Activated CD8-positive, alpha-beta memory T cell treated with anti-CD3 and anti-CD28 coated beads for 24 hours (primary cell): ENCODE results near the gene PCOLCE2.

Experiments used
- DNase-seq: peaks from one replicate; pipeline ENCODE4 v3.0.0-alpha.2; 2020

Gene PCOLCE2

DNA sequence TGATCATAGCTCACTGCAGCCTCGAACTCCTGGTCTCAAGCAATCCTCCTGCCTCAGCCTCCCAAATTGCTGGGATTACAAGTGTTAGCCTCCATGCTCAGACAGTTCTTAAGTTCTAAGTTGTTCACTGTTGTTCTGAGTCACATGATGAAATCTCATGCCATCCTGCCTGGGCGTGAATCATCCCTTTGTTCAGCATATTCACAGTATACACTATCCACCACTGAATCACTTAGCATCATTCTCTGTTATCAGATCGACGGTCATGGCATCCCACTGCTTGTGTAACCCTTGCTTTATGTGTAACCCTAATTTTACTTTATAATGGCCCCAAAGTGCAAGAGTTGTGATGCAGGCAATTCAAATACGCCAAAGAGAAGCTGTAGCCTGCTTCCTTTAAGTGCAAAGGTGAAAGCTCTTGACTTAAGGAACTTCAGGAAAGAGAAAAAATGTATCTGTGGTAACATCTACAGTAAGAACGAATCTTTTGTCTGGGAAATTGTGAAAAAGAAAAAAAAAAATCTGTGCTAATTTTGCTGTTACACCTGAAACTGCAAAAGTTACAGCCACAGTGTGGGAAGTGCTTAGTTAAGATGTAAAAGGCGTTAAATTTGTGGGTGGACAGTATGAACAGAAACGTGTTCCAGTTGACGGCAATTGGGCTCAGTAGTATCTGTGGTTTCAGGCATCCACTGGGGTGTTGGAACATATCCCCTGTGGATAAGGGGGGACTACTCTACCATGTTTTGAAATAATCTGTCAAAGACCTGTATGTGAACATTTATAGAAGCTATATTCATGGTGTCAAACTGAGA lies 80.6 kb downstream of the PCOLCE2 start:
- DNase-seq: no peak

DNA sequence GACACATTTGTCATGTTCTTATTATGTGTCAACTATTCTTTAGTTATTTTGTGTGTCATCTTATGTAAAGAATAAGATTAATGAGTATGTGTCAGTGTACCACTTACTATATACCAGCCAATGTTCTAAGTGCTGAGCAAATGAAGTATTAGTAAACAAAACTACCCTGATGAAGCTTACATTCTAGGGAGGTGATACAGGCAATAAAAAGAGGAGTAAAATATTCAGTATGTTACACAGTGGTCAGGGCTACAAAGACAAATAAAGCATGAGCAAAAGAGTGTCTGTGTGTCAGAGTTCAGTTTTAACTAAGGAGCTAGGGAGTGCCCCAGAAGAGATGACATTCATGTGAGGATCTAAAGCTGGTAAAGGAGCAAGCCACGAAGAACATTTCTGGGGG lies 86.0 kb downstream of the PCOLCE2 start:
- DNase-seq: no peak

GRCh38 chr3:142801746-142802145 lies 87.1 kb downstream of the PCOLCE2 start:
- DNase-seq: no peak

DNA sequence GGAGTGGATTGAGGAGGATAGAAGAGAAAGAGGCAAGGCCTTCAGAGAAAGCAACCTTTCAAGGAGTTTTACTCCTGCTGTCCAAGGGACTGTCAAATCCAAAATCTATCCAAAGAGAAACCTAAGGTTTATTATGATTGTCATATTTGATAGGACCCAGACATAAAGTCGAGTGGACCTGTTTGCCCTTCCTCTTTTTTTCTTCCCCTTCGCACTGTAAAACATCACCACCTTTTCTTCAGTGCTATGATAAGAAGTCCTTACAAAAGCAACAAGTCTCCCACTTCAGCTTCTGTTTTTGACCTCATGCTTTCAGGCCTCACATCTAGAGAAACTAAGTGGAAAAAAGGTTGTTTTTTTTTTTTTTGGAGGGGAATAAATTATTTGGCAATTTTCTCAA lies 92.1 kb downstream of the PCOLCE2 start:
- DNase-seq: no peak

GRCh38 chr3:142795332-142795731 lies 93.6 kb downstream of the PCOLCE2 start:
- no peak for DNase-seq

- DNase-seq: no peak
Measured at GRCh38 chr3:142794508-142794907, 94.4 kb downstream of the PCOLCE2 start.

DNA sequence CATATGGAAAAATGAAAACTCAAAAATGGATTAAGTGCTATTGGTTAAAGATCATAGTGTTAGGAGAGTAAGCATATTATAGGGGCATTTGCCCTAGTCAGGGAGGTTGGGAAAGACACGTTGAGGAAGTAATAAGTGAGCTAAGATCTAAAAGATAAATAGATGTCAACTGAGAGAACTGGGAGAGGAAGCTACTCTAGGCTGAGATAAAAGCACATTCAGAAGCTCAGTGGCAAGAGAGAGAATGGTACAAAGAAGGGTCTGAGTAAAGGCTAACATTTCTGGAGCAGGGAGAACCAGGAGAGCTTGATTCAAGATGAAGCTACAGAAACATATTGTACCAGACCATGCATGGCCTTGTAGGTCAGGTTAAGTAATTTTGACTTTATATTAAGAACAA lies 101.2 kb downstream of the PCOLCE2 start:
- DNase-seq: no peak

DNA sequence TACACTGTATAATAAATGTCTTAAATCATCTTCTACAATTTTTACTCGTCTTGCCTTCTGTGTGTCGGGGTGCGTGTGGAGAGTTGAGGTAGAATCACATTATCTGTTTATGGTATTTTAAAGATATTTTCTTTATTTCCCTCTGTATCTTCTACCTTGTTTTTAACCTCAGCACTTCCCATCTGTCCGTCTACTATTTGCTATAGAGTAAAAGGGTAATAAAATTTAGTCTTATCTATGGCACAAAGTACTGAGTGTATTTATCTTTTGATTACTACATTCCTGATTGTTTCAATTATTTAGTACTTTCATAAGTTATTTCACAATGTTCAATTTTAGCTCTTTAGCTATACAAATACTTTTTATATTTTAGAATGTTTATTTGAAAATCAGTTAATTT lies 102.9 kb downstream of the PCOLCE2 start:
- DNase-seq: no peak

- DNase-seq: no peak
Measured at GRCh38 chr3:142784228-142784627, 104.7 kb downstream of the PCOLCE2 start.

DNA sequence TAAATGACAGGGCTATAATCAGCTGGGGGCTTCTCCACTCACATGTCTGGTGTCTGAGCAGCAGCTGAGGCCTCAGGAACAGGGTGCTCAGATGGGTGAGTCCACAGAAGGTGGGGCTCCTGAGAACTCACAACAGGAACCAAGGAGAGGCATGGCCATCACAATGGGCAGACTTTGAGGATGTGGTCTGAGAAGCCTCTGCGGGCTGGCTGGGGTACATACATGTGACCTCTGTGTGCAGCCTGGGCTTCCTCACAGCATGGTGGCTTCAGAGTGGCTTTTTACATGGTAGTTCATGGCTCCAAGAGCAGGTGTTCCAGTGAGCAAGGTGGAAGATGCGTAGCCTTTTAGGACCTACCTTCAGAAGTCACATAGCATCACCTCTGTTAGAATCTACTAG lies 106.3 kb downstream of the PCOLCE2 start:
- no peak for DNase-seq

- no peak for DNase-seq
Measured at GRCh38 chr3:142779591-142779990, 109.3 kb downstream of the PCOLCE2 start.

DNA sequence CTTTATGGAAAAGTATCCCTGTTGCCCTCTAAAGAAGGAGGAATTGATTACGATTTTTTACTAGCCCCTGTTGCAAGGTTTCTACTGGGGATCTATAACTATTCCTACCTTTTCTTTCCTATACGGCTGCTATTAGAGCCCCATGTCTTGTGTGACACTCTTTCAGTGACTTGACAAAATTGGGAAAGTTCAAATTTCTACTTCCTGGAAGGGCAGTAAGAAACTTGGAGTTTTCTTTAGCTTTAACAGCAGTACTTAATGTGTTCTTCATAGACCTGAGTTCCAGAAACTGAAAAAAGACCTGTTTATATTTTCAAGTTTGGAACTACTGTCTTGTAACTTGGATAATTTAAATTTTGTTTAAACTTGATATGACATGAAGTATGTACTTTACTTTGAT lies 110.3 kb downstream of the PCOLCE2 start:
- DNase-seq: no peak

DNA sequence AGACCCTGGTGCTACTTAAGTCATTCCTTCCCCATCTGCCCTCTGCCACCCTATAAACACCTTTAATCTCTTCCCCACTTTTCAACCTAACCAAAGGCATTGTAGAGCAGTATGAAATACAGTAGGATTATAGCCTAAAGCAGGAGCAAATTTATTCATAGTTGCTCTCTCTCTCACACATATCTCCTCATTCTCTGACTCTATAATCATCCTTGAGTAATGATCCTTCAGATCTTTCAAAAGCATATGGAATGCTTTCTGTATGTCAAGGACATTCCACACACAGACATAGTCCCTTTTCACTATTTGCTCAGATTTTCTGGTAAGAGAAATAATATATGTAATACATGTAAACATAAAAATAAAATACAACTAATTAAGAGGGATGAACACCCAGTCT lies 111.0 kb downstream of the PCOLCE2 start:
- no peak for DNase-seq

DNA sequence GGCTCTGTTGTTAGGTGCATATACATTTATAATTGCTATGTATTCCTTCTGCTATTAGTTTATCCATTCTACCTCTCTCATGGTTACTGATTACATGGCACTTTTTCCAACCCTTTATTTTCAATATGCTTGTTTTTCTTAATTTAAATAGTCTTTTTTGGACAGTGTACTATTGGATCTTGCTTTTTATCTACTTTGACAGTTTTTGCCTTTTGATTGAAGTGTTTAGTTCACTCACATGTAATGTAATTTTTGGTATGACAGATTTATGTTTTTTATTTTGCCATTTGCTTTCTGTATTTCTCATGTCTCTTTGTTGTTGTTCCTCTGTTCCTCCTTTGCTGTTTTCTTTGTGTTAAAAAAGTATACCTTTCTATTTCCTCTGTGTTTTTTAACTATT lies 120.5 kb downstream of the PCOLCE2 start:
- no peak for DNase-seq
